ENCODE data around the gene TJP3.

DNA sequence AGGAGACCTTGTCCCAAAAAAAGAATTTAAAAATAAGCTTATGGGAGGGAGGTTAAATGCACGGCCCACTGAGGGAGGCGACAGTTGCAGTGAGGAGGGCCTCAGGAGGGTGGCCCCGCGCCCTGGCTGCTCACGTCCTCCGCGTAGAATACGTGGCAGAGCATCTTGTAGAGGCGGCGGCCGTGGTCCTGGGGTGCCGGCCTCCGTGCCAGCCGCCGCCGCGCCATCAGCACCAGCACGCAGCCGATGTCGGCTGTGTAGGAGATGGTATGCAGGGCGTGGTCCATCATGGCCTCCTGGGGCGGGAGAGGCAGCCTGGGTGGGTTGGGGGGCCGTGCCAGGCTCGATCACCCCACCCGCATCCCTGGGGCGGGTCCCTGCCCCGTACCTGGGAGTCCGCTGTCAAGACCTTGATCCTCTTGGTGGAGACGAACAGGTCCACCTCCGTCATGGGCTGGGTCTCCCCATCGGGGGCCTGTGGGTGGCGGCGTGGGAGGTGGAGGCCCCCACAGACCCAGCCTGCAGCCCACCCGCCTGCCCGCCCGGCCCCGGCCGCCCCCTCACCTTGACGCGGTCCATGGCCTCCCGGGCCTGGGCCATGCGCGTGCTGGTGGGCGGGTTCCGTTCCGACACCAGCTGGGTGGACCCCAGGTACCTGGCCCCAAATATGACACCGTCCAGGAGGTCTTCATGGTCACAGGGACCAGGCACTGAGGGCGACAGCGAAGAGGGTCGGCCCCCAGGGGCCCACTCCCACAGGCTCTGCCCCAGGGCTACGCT, 45.6 kb downstream of the TJP3 start:
- TF ChIP-seq, protein P1, sequence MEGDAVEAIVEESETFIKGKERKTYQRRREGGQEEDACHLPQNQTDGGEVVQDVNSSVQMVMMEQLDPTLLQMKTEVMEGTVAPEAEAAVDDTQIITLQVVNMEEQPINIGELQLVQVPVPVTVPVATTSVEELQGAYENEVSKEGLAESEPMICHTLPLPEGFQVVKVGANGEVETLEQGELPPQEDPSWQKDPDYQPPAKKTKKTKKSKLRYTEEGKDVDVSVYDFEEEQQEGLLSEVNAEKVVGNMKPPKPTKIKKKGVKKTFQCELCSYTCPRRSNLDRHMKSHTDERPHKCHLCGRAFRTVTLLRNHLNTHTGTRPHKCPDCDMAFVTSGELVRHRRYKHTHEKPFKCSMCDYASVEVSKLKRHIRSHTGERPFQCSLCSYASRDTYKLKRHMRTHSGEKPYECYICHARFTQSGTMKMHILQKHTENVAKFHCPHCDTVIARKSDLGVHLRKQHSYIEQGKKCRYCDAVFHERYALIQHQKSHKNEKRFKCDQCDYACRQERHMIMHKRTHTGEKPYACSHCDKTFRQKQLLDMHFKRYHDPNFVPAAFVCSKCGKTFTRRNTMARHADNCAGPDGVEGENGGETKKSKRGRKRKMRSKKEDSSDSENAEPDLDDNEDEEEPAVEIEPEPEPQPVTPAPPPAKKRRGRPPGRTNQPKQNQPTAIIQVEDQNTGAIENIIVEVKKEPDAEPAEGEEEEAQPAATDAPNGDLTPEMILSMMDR (IDR thresholded peaks at IDR 0.05; ENCODE audit: insufficient read depth, low read length, poor library complexity, severe bottlenecking), result no peak
- TF ChIP-seq EZH2phosphoT487 (conservative IDR thresholded peaks at IDR 0.05; ENCODE audit: low read length), result no peak
